Tibial artery (tissue), 4 donors: ENCODE results near the gene EYS.
"Not testable (repeated sequence)": the region's sequence is repeated elsewhere in the genome, so short reads cannot be mapped to it uniquely, and the experiment has no call there.

Experiments
- DNase-seq, 2 donors: peaks; one replicate each; pipeline ENCODE4 v3.0.0-alpha.2; 2019
- H3K27ac ChIP-seq, 2 donors: fragments of 200-600 bp; sonication (generic) in 1 of 2; 1 replicate in 1 of 2; 2 replicates in 1 of 2; pipeline ENCODE4 v1.5.1; 2018 to 2019; ENCODE audit warnings: mild to moderate bottlenecking in 1 of 2
- H3K27me3 ChIP-seq, 2 donors: fragments of 200-600 bp; sonication (generic) in 1 of 2; one replicate each; pipeline versions ENCODE4 v1.5.1 to v1.6.0; 2016 to 2019
- H3K36me3 ChIP-seq, 3 donors: fragments of 200-600 bp; sonication (generic) in 2 of 3; one replicate each; pipeline ENCODE4 v1.5.1; 2016 to 2019; ENCODE audit warnings: mild to moderate bottlenecking in 2 of 3
- H3K4me1 ChIP-seq, 4 donors: fragments of 200-600 bp; sonication (generic) in 2 of 4; 1 replicate in 3 of 4; 2 replicates in 1 of 4; pipeline ENCODE4 v1.5.1; 2016 to 2019
- H3K4me3 ChIP-seq, 2 donors: fragments of 200-600 bp; sonication (generic) in 1 of 2; 1 replicate in 1 of 2; 2 replicates in 1 of 2; pipeline ENCODE4 v1.5.1; 2018 to 2019; ENCODE audit warnings: mild to moderate bottlenecking in 2 of 2
- H3K9me3 ChIP-seq, 3 donors: fragments of 200-600 bp; sonication (generic) in 1 of 3; one replicate each; pipeline ENCODE4 v1.5.1; 2016 to 2019
- intact Hi-C: fragments of 100-400 bp; cut with DNase I; formaldehyde crosslinking; loops from one replicate; pipeline ENCODE4 v1.15.0; 2023; ENCODE audit warnings: low total_unique reads
- TF ChIP-seq, protein P1 (sequence below), 2 experiments: fragments of 200-600 bp in 1 of 2; fragments of 450-650 bp in 1 of 2; IDR thresholded peaks; one replicate each; pipeline ENCODE4 v1.5.1; 2017 to 2019; ENCODE audit warnings: antibody characterized with exemption in 2 of 2, mild to moderate bottlenecking in 1 of 2, moderate library complexity in 1 of 2

Gene EYS

DNA sequence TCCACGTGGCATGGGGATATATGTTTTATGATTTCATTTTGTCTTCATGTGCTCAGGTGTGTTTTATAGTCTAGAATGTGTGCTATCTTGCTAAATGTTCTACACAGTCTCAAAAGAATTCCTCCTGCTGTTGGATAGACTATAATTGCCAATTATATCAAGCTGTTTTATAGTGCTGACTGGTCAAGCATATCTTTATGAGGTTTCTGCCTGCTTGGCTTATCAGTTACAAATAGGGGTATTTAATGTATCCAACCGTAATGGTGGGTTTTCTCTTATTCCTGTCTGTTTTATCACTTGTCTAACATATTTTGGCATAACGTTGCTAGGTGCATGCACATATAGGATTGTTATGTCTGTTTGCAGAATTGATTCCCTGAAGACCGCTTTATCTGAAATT, 201.3 kb downstream of the EYS start:
- H3K4me1 ChIP-seq = no peaks in the 10 kb centered on the region
- H3K9me3 ChIP-seq = no peaks in the 10 kb centered on the region
- H3K27ac ChIP-seq = no peak overlapping the region
- no peak overlapping the region for H3K4me3 ChIP-seq
- intact Hi-C loops = no loop called here
- H3K27me3 ChIP-seq = no peaks in the 10 kb centered on the region
- H3K36me3 ChIP-seq = no peaks in the 10 kb centered on the region
- TF ChIP-seq, protein P1, sequence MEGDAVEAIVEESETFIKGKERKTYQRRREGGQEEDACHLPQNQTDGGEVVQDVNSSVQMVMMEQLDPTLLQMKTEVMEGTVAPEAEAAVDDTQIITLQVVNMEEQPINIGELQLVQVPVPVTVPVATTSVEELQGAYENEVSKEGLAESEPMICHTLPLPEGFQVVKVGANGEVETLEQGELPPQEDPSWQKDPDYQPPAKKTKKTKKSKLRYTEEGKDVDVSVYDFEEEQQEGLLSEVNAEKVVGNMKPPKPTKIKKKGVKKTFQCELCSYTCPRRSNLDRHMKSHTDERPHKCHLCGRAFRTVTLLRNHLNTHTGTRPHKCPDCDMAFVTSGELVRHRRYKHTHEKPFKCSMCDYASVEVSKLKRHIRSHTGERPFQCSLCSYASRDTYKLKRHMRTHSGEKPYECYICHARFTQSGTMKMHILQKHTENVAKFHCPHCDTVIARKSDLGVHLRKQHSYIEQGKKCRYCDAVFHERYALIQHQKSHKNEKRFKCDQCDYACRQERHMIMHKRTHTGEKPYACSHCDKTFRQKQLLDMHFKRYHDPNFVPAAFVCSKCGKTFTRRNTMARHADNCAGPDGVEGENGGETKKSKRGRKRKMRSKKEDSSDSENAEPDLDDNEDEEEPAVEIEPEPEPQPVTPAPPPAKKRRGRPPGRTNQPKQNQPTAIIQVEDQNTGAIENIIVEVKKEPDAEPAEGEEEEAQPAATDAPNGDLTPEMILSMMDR (IDR thresholded peaks at IDR 0.05) = no peak
- DNase-seq = no peak

DNA sequence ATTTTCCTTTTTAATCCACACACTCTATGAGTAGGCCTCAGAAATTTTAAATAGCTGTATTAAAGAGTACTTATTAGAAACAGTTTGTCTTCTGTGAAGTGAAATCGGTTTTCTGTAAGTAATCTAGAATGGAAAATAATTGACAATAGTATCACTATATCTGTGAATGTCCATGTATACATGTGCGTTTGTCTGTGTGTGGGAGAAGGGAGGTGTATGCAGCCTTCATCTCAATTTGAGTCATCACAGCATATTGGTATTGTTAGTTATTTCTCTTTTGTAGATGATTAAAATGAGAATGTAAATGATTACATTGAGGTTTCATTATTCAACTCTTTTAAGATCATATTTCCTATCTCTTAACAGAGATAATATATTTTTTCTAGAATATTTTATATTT, 206.0 kb downstream of the EYS start:
- no peak for DNase-seq
- TF ChIP-seq, protein P1 (IDR thresholded peaks at IDR 0.05) = no peak
- Histone ChIP-seq H3K9me3 (no peaks in the 10 kb centered on the region), H3K4me3 (no peak overlapping the region), H3K4me1 (no peaks in the 10 kb centered on the region), H3K27ac (no peak overlapping the region), H3K27me3 (no peaks in the 10 kb centered on the region), H3K36me3 (no peaks in the 10 kb centered on the region)
- intact Hi-C loops = no loop called here

DNA sequence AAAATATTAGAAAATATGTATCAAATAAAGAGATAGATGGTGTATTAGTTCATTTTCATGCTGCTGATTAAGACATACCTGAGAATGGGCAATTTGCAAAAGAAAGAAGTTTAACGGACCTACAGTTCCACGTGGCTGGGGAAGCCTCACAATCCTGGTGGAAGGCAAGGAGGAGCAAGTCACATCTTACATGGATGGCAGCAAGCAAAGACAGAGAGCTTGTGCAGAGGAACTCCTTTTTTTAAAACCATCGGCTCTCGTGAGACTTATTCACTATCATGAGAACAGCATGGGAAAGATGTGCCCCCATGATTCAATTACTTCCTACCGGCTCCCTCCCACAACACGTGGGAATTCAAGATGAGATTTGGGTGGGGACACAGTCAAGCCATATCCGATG, 223.4 kb downstream of the EYS start:
- intact Hi-C loops, H3K36me3 ChIP-seq, H3K27ac ChIP-seq, DNase-seq, H3K27me3 ChIP-seq, H3K9me3 ChIP-seq, H3K4me3 ChIP-seq, H3K4me1 ChIP-seq: not testable (repeated sequence)

GRCh38 chr6:65469650-65470049, 237.4 kb downstream of the EYS start:
- no peaks in the 10 kb centered on the region for H3K36me3 ChIP-seq
- no peaks in the 10 kb centered on the region for H3K27me3 ChIP-seq
- no peak for DNase-seq
- TF ChIP-seq, protein P1 (IDR thresholded peaks at IDR 0.05) = no peak
- H3K27ac ChIP-seq = no peak overlapping the region
- no peaks in the 10 kb centered on the region for H3K9me3 ChIP-seq
- no peaks in the 10 kb centered on the region for H3K4me1 ChIP-seq
- no peak overlapping the region for H3K4me3 ChIP-seq
- intact Hi-C loops = no loop called here

DNA sequence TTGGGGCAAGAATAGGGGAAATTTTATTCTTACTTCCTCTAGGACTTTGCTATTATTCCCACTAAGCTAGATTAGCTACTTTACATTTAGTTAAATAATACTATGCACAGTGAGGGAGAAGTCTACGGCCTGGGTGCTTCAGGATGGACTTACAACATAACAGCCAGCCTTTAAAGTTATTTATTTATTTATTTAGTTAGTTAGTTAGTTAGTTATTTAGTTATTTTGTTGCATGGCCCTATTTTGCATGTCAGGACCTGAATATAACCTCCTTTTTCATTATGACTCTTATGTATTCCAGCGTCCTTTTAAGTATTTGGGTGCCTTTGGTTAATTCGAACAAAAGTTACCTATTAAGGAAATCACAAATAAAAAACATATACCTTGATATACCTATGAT, 238.7 kb downstream of the EYS start:
- Histone ChIP-seq H3K9me3 (no peaks in the 10 kb centered on the region), H3K4me1 (no peaks in the 10 kb centered on the region), H3K27me3 (no peaks in the 10 kb centered on the region), H3K36me3 (no peaks in the 10 kb centered on the region), H3K27ac (no peak overlapping the region), H3K4me3 (no peak overlapping the region)
- TF ChIP-seq, protein P1 (IDR thresholded peaks at IDR 0.05) = no peak
- intact Hi-C loops = no loop called here
- DNase-seq = no peak

GRCh38 chr6:65461121-65461520, 245.9 kb downstream of the EYS start:
- Histone ChIP-seq H3K27me3 (no peaks in the 10 kb centered on the region), H3K9me3 (no peaks in the 10 kb centered on the region), H3K4me1 (no peaks in the 10 kb centered on the region), H3K36me3 (no peaks in the 10 kb centered on the region), H3K27ac (no peak overlapping the region), H3K4me3 (no peak overlapping the region)
- TF ChIP-seq, protein P1 (IDR thresholded peaks at IDR 0.05) = no peak
- intact Hi-C loops = no loop called here
- no peak for DNase-seq
